GM10847 (cell line): ENCODE data around the gene HADH.

Experiments
- POLR2A ChIP-seq: IDR thresholded peaks from 2 replicates; pipeline ENCODE4 v1.6.1; 2011; ENCODE audit not compliant: insufficient read length; ENCODE audit errors: extremely low read depth

Gene HADH

GRCh38 chr4:107989537-107990386 is at the start of gene HADH:
HADH (plus strand) TSS chr4:107989889; CDS start chr4:107989933, 44 bp downstream.
- peak; percentile 84 for TF ChIP-seq POLR2A

- TF ChIP-seq POLR2A = no peak
Observed at GRCh38 chr4:107945809-107946208, 43.9 kb upstream of the HADH start.

- no peak for TF ChIP-seq POLR2A
Observed at GRCh38 chr4:107950746-107951540, 38.7 kb upstream of the HADH start.

GRCh38 chr4:107951551-107951950 is 38.1 kb upstream of the HADH start:
- no peak for TF ChIP-seq POLR2A

- TF ChIP-seq POLR2A = no peak
Observed at GRCh38 chr4:107956011-107956410, 33.7 kb upstream of the HADH start.

GRCh38 chr4:107966903-107967302 is 22.8 kb upstream of the HADH start:
- no peak for TF ChIP-seq POLR2A

- no peak for TF ChIP-seq POLR2A
Observed at GRCh38 chr4:107970063-107970798, 19.5 kb upstream of the HADH start.

- no peak for TF ChIP-seq POLR2A
Observed at GRCh38 chr4:107972605-107973004, 17.1 kb upstream of the HADH start.

GRCh38 chr4:107974523-107974922 is 15.2 kb upstream of the HADH start:
- TF ChIP-seq POLR2A = no peak

- TF ChIP-seq POLR2A = no peak
Observed at GRCh38 chr4:107977482-107977881, 12.2 kb upstream of the HADH start.

GRCh38 chr4:107977966-107978705 is 11.6 kb upstream of the HADH start:
- TF ChIP-seq POLR2A = no peak

GRCh38 chr4:107978716-107979451 is 10.8 kb upstream of the HADH start:
- TF ChIP-seq POLR2A = no peak

- TF ChIP-seq POLR2A = no peak
Observed at GRCh38 chr4:107987916-107988762, 1.6 kb upstream of the HADH start.
